Hair follicular keratinocyte (primary cell): ENCODE data around the gene SULT1C2. TPM values are rescaled to one million over a fixed set of nuclear protein-coding genes. Genes with fewer than 3 reads are reported as not detected.

Experiments used
- total RNA-seq: library from RNA; depleted of rRNA; stranded (reverse); fragments of >200 nt; gene quantifications from 2 replicates; pipeline ENCODE4 v1.2.3, GENCODE V29; 2015

Gene SULT1C2
- total RNA-seq = not detected in 2 replicates

GRCh38 chr2:108288534-108289106 is at the start of gene SULT1C2:
Gene SULT1C2, plus strand, starts transcription at chr2:108288895. Its CDS starts 4,773 bp downstream, at chr2:108293668.

GRCh38 chr2:108239786-108240185 is 48.9 kb upstream of the SULT1C2 start, which contains the start of gene SULT1C3:
Gene SULT1C3, plus strand, starts transcription at chr2:108239968. Its CDS starts 7,227 bp downstream, at chr2:108247195.

Other genes with a start within 250 kb of the SULT1C2 start
- not detected in 2 replicates for gene SULT1C3, start 48.9 kb upstream of the SULT1C2 start, total RNA-seq
- not detected in 2 replicates for gene SULT1C4, start 89.1 kb downstream of the SULT1C2 start, total RNA-seq
- gene GCC2, start 160.3 kb downstream of the SULT1C2 start, total RNA-seq = 4.1 and 6.0 TPM in 2 replicates
- gene LIMS1, start 245.6 kb downstream of the SULT1C2 start, total RNA-seq = 35.4 and 62.1 TPM in 2 replicates